Measurements from ENCODE around the gene SRGAP2C.
"Not testable (repeated sequence)": the region's sequence is repeated elsewhere in the genome, so short reads cannot be mapped to it uniquely, and the experiment has no call there.

SRGAP2C gene

GRCh38 chr1:121183867-121184266, 908 bp upstream of the SRGAP2C start:
- DNase-seq (ENCODE audit: insufficient read length, low spot score); FAIRE-seq: not testable (repeated sequence)

DNA sequence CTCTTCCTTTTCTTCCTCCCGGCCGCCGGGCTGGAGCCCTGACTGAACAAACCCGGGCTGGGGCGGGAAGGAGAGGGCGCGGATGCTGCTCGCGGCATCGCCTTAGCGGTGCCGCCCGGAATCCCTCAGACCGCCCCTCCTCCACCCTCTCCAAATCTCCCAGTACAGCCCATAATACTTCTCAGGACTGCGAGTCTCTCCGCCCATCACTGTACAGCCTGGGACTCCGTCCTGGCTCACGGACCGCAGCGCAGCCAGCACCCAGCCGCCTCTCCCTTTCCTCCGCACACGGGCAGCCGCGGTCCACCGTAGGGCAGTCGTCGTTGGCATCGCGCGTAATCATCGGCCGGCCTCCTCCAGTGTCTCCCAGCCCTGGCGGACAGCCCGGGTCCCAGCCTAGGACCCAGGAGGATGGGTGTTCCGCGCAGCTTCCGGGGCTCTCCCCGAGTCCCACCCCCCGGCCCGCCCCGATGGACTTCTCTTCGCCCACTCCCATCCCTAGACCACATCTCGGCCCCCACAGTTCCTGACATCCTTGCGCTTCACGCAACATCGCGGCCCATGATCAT, 449 bp downstream of the SRGAP2C start:
- DNase-seq (ENCODE audit: insufficient read length, low spot score); FAIRE-seq: not testable (repeated sequence)

DNA sequence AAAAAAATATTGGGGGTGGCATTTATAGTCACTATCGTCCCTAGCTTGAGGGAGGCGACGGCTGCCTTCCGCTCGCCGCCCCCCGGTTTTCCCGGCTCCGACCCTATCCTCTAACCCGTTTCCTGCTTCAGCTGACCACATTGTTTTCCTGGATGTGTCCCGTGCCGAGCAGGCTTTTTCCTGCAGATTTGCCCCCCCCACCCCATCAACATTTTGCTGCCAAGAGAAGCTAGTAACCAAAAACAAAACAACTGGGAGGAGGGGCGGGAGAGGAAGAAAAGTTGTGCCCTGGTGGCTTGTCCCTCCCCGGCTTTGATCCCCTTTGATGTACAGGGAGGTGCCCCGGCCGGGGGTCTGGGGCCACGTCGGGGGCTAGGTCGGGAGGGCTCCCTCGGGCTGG, 1.4 kb downstream of the SRGAP2C start:
- DNase-seq (ENCODE audit: insufficient read length, low spot score); FAIRE-seq: not testable (repeated sequence)

- not testable (repeated sequence) for DNase-seq (ENCODE audit: insufficient read length, low spot score); FAIRE-seq
Observed at GRCh38 chr1:121187914-121188313, 3.1 kb downstream of the SRGAP2C start.

DNA sequence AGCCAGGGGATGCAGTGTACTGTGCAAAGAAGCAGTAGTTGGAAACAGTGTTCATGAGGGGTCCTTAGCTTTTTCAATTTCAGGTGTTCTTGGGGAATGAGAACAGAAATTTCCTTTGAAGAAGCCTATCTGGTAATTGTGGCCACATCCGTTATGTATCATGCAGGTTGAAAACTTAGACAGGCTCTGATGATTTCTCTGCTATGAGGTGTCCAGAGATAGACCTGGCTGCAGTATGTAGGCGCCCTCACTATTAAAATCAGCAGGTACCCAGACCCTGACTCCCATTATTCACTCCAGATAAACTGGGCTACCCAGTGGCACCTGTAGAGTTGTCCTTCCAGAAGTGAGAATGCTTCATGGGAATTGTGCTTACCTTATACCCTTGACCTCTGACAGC, 7.7 kb downstream of the SRGAP2C start:
- FAIRE-seq; DNase-seq (ENCODE audit: insufficient read length, low spot score): not testable (repeated sequence)

- DNase-seq (ENCODE audit: insufficient read length, low spot score); FAIRE-seq: not testable (repeated sequence)
Observed at GRCh38 chr1:121197095-121197882, 12.5 kb downstream of the SRGAP2C start.

- DNase-seq (ENCODE audit: insufficient read length, low spot score); FAIRE-seq: not testable (repeated sequence)
Observed at GRCh38 chr1:121199763-121200162, 15.0 kb downstream of the SRGAP2C start.

DNA sequence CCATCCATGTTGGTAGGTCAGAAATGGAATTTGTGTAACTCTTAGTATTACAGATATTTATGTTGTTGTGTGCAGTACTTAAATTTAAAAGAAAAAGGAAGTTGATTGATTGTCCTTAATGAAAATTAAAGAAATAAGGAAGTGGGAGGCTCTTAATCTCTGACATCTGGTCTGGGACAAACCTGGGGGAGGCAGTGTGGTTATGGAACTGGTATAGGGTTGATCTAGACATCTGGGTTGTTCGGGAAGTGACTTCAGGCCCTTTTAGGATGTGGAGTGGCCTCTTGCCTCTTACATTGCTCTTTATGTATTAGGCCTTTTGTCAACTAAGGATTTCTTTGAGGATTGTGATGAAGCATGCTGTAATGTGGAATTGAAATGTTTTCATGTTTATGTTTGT, 15.5 kb downstream of the SRGAP2C start:
- DNase-seq (ENCODE audit: insufficient read length, low spot score); FAIRE-seq: not testable (repeated sequence)

DNA sequence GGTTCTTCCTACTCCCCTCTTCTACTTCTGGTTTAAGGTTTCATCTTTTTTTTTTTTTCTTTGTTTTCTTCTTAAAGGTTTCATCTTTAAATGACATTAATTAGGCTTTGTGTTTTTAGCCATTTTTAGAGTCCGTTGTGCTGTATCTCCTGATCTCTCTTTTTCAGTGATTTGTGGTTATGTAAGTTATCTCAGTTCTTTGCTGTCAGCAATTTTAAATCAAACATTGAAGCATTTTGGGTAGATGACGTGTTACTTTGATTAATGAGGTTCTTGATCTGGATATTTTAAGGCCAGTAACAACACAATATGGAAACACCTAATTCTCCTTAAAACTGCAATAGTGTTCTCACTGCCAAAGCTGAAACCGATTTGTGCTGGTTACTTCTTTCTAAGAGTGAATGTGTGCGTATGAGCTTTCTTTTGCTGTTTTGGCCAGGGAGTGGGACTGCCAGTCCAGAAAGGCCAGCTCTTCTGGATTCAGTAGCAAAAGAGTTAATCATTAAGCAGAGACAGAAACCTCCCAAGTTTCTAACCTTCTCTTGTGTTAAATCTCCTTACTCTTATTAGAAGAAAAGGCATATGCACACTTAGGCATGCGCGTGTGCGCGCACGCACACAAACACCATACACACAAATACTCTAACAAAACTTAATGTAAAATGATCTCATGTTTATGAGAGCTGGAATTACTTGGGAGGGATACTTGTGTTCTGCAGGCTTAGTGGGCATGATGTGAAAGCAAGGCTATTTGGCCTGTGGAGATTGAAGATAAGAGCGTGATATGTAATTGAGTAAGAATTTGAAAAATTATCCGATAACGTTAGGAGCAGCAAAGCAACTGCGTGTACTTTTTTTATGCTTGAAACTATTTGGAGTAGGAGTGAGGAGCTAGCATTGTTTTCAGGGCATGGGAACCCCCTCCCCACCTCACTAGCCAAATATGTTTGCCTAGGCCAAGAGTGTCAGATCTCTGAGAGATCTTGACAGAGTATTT, 16.5 kb downstream of the SRGAP2C start:
- DNase-seq (ENCODE audit: insufficient read length, low spot score); FAIRE-seq: not testable (repeated sequence)

- not testable (repeated sequence) for FAIRE-seq; DNase-seq (ENCODE audit: insufficient read length, low spot score)
Observed at GRCh38 chr1:121202986-121203385, 18.2 kb downstream of the SRGAP2C start.

GRCh38 chr1:121205786-121206711, 21.3 kb downstream of the SRGAP2C start:
- not testable (repeated sequence) for FAIRE-seq; DNase-seq (ENCODE audit: insufficient read length, low spot score)

- not testable (repeated sequence) for FAIRE-seq
Observed at GRCh38 chr1:121207328-121207727, 22.6 kb downstream of the SRGAP2C start.

GRCh38 chr1:121208375-121208774, 23.6 kb downstream of the SRGAP2C start:
- FAIRE-seq; DNase-seq (ENCODE audit: insufficient read length, low spot score): not testable (repeated sequence)

More at GRCh38 chr1:121207328-121207727, 22.6 kb downstream of the SRGAP2C start:
- DNase-seq (ENCODE audit: insufficient read length, low spot score) = not testable (repeated sequence)

- not testable (repeated sequence) for DNase-seq (ENCODE audit: insufficient read length, low spot score); FAIRE-seq
Observed at GRCh38 chr1:121210778-121211177, 26.0 kb downstream of the SRGAP2C start.

DNA sequence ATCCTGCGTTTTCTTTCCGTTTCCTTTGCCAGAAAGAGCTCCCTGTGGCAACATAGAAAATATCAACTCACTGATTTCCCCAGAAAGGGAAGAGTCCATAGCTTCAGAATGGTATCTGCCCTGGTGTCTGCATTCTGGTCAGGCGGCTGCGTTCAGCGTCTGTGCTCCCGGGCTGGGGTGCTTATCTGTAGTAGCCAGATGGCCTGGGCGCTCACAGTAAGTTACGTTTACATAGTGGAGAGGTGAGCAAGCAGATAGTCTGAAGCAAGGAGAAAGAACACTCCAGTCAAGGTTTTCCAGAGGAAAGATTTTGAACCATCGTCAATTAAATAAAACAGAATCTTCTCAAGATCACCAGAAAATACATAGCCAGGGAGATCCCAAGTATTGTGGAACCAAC, 28.7 kb downstream of the SRGAP2C start:
- FAIRE-seq; DNase-seq (ENCODE audit: insufficient read length, low spot score): not testable (repeated sequence)

- FAIRE-seq; DNase-seq (ENCODE audit: insufficient read length, low spot score): not testable (repeated sequence)
Observed at GRCh38 chr1:121214544-121215156, 29.9 kb downstream of the SRGAP2C start.

- not testable (repeated sequence) for FAIRE-seq; DNase-seq (ENCODE audit: insufficient read length, low spot score)
Observed at GRCh38 chr1:121215699-121216417, 31.1 kb downstream of the SRGAP2C start.

DNA sequence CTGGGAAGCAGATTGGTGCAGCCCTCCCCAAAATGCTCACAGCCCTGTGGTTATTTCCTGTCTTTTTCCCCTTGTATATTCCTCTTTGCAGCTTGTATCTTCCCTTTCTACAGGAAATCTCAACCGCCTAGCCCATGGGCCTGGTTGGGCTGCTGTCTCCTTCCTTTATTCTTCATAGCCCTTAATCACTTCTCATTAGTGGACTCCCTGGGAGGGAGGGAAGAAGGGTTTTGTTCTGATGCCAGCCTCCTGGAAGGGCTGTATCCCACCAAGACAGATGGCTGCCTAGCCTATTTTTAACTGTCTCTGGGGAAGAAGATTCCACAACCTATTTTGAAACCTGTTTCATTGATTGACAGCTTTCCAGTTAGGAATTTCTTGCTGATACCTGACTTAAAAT, 31.9 kb downstream of the SRGAP2C start:
- FAIRE-seq; DNase-seq (ENCODE audit: insufficient read length, low spot score): not testable (repeated sequence)
